GM18507 (cell line): ENCODE measurements around the gene METTL25B.

Experiments
- DNase-seq: peaks from one replicate; pipeline ENCODE4 v3.0.0; 2011; ENCODE audit warnings: low read depth; ENCODE audit not compliant: insufficient read length; ENCODE audit errors: extremely low spot score
- FAIRE-seq: peaks from 2 replicates; lab custom pipeline; 2011; peaks lifted over from hg19 to GRCh38; lab: Jason Lieb, UNC

The METTL25B gene

DNA sequence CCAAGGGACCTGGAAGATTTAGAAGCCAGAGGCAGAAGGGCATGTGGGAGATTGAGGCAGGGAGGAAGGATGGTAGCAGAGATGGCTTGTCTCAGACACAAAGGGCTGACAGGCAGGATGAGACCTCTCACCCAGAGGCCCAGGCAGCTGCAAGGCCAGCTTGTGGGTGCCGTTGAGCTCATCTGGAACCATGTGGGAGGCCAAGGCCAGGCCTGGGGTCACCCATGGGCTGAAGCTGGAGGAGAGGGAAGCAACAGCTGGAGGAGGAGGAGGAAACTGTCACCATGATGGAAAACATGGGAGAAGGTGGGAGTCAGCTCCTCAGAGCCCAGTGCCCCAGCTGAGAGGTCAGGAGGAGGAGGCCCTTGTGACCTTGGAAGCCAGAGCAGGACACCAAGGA, 29.3 kb upstream of the METTL25B start:
- DNase-seq (no peak), FAIRE-seq (no peak)

DNA sequence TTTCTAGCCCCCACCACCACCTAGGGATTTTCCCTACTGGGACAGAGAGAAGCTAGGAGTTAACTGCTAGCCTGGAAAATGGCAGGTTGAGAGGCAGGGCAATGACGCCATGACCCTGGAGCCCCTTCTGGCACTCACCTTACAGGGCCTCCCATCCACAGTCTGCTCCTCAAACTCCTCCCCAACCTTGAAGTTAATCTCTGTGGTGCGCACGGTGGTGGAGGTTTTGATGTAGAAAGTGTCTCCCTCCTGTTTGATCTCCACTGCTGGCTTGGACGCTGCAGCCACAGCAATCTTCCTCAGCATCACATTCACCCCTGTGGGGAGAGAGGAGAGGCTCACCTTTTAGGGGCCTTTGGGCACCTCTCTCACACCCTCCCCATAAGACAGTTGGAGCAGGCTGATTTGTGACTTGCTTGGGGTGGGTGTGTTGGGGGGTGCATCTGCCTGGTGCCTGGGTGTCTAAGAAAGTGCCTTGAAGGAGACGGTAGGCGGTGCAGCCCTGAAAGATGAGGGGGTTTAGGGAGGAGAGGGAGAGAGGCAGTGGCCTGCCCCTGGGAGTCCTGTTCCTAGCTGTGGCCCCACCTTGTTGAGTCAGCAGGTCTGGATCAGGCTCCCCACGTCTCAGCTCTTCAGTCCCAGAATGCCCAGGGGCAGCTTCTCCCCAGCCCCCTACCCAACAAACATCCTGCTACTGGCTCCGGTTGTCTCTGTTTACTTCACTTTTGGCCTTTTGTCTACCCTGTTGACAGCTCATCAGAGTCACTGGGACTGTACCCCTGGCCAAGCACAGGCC, 27.3 kb upstream of the METTL25B start:
- DNase-seq = no peak
- FAIRE-seq = no peak

DNA sequence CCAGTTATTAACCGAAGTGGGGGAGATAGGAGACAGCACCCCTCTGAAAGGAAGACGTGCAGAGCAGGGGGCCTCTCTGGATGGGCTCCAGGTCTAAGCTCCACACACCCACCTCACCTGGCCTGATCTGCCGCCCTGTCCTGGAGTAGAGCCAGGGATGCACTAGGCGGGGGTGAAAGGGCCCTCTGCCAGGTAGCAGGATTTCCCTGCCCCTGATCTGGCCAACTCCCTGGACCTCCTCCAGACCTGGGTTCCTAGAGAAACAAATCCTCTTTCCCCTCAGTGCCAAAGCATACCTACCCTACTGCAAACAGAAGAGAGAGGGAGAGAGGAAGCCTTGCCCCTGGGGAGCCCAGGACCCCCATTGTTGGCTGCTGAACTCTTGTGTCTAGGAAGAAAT, 24.9 kb upstream of the METTL25B start:
- FAIRE-seq = no peak
- DNase-seq = no peak

DNA sequence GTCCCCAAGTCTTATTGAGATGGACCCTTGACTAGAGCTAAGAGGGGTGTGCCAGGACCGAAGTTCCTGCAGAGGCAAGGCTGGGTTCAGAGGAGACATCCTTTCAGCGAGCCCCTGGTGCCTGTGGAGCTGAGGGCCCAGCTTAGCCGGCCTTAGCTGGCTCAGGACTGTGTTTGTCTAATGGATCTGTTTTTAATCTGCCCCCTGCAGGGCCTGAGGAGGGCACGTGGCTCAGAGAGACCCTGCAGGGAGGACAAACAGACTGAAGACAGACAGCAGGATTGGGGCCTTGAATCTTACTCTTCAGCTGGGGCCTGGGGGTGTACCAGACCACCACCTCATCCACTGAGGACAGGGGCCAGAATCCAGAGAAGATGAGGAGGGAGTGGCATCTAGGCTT, 24.5 kb upstream of the METTL25B start:
- FAIRE-seq (no peak), DNase-seq (no peak)

DNA sequence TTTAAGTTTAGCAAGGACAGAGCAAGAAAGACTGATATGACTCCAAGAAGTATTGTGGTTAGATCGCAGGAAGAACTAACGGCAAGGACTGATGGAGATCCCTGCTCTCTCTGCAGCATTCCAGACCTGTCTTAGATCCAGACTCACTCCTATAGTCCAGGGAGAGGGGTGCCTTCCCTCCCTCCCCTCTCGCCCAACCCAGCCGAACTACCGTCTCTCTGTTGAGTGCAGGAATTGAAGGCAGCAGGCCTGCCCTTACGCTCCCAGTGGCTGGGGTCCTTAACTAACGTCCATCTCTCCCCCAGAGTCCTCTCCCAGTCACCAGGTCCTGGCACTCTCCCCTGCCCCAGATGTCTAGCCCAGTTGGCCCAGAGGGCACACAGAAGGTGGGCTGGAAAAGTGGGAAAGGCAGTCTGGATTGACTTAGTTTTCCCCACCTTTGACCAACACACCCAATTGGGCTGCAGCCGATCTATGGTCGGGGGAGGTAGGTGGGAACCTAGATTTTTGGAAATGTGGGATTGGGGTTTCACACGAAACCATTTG, 24.0 kb upstream of the METTL25B start:
- DNase-seq (no peak), FAIRE-seq (no peak)

DNA sequence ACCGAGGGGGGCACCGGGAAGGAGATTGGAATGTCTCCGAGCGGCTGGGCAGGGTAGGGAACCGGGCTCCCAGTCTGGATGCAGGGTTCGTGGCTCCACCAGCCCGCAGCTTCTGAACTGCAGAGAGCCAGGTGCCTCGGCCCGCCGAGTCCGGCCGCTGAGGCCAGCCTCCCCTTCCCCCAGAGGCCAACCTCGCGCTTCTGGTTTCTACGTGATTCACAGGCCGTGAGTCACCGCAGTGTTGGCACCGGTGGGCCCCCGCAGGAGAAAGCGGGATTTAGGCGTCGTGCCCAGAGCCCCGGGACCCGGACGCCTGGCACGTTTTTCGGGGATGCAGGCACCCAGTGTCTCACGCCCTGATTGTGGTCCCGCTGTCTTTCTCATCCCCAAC, 23.3 kb upstream of the METTL25B start:
- no peak for DNase-seq
- FAIRE-seq = no peak

DNA sequence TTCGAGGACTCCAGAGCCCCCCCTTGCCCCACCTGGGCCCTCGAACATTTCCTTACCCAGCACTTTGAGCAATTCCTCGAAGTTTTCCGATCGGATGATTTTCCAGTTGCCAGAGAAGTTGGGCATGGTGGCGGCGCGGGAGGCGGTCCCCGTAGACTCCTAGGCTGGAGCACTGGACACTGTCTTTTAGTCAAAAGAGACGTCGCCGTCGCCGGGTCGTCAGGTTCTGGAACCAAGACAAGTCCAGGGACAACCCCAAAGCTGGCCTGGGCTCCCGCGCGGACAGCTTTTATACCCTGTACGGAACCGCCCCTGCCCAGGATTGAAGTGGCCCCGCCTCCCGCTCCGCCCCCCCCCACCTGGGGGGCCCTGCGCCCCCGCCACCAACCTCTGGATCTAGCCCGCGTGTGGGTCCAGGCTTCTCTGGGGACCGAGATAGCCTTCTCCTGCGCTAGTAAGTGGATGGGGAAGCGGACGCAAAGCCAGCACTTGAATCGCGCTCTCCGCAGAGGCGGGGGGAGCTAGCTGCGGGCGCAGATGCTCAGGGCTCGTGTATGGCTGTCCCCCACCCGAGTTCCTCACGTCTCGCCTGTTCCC, 22.9 kb upstream of the METTL25B start, which contains the start of gene CRABP2:
CRABP2 (minus strand) TSS at position 263 of the 597 bp plus-strand sequence; CDS start at position 126, 137 bp downstream.
- no peak for FAIRE-seq
- DNase-seq = no peak

DNA sequence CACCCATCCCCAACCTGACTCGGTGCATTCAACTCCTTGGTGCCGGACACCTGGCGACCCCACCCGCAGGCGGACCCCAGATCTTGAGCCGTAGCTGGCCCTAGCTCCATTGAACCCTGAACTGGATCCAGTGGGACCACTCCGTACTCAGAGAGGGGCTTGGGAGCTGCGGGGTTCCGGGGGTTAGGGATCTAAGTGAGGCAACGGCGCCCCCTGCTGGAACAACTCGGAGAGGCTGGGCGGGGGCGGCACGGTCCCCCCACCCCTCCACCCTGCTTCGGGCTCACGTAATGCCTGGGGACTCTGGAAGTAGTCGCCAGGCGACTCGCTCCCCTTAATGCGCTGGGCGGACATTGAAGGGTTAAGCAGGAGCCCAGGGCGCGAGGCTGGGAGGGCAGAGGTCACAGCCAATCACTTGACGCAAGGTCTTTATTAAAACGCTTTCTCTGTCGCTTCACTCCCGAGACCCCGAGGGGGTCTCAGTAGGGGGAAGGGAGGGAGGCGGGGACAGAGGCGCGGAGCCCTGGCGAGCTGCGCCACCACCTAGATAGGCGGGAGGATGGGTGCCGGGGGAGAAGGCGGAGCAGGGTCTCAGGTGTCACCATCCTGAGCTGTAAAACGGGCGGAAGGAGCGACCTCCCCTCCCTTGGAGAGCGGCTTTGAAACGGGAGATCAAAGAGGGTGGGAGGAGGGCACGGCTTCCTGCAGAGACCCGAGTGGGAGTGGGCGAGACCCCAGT, 22.2 kb upstream of the METTL25B start:
- no peak for FAIRE-seq

DNA sequence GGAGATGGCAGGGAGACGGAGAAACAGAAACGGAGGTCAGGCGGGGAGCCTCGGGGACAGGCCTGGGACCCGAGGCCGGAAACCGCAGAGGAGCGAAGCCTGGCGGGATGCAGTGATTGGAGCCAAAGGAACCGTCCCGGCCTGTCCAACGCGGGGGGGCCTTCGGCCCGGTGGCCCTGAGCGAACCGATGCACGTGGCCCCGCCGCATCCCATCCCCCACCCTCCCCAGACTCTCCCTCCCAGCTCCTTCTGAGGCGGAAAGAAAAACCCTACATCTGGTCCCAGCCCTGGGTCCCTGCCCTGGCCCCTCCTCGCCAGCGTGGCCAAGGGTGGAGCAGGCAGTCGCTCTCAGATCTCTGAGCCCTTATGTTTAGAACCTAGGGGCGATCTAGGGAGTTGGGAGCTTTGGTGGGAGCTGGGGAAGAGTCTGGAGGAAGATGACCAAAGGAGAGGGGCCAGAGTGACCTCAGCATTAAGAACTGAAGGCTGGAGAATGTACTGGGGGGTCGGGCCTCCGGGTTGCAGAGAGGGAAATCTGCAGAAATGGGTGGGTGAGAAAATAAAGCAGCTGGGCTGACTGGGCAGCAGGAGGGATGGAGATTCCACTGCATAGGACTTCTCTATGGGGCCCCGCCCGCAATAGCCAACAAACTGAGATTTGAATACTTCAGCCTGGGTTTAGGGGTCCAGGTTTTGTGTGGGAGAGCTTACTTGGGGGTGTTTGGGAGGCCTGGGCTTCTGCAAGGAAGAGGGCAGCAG, 21.4 kb upstream of the METTL25B start:
- DNase-seq (no peak), FAIRE-seq (no peak)

More for the DNA sequence above, 22.2 kb upstream of the METTL25B start:
- DNase-seq = no peak

DNA sequence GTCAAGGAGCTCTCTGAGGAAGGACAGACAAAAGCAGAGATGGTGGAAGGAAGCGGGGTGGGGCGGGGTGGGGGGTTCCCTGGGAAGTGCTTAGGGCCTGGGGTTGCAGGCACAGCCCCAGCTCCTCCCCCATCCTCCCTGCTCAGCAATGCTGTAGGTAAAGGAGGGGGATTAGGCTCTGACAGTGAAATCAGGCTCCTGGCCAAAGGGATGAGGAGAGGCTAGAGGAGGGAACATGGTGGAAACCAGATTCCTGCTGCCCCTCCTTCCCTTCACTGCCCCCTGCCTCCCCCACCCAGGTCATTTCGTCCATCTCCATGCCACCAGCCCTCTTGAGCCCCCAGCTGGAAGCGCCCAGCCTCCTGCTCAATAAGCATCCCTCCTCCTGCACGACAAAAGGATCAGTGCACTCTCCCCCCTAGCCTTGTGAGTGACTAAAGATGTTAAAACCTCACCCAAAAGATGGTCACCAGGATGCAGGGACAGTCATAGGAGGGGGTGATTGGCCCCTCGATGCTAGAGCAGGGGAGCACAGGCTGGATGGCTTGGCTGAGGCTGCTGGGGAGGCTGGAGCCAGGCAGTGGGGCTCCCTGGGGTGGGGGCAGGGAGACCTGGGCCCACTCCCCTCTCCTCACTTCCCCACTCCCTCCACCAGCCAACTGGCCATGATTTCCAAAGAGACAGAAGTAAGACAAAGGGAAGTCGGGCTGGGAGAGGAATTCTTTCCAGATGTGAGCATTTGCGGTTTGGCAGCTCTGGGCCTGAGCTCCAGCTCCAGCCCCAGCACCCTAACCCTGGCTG, 20.7 kb upstream of the METTL25B start:
- no peak for DNase-seq
- no peak for FAIRE-seq

DNA sequence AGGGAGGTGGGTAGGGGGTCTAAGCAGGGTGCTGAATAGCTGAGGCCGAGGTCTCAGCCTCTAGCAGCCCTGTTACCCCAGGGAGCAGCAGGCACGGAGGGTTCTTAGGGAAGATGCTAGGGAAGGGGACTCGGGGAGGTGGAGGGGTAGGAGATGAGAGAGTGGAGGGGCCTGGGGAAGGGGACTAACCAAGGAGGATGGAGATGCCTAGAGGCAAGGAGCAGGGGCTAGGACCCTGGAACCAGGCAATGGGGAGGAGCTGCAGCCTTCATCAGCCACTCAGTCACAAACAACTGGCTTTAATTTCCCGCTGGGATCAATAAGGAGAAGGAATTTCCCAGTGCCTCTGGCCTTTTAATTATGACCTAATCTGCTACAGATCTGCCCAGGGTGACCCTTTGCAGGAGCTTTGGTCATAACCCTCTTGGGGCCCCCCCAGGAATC, 20.0 kb upstream of the METTL25B start:
- FAIRE-seq (no peak), DNase-seq (no peak)

DNA sequence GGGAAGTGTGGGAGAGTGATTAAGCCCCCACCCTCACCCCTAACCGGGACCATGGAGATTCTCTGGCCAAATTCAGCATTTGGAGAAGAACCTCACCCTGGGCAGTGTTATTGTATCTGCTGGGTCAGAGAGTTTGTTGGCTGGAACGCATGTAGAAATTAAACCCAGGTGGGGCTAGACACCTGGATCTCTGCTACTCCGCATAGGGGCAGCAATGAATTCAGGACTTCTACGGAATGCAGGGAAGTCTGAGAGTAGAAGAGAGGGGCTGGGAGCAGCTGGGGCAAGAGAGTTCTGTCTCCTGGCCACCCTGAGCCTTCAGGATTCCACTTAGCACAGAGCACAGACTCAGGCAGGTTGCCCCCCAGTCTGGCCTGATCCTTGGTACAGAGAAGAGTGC, 19.2 kb upstream of the METTL25B start:
- DNase-seq (no peak), FAIRE-seq (no peak)

DNA sequence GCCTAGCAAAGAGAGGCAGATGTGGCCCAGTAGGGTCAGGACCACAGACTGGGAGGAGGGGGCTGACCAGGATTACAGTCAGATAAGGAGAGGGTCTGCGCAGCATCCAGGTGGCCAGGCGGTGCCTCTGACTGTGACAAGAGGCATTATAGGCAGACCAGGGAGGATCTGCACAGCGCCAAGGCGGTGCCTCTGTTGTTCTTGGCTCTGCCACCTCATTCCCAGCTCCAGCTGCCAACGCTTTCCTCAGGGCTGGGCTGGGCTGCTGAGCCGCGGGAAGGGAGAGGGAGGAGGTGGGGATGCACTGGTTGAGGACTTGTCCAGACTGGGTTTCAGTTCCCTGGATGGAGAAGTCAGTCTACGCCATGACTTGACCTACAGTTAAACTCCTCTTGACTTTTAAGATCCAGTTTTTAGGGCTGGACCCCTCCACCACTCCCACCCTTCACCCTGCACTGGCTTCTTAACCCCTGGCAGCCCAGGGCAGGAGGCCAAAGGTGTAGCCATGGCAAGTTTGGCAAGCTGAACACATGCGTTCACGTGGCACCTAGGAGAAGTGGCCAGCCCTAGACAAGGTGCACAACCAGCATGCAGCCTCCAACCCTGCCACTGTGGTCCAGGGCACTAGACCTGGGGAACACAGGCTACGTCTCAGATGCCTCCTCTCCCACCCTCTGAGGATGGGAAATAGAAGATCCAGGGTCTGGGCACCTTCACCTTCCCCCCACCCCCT, 18.3 kb upstream of the METTL25B start:
- DNase-seq = no peak

DNA sequence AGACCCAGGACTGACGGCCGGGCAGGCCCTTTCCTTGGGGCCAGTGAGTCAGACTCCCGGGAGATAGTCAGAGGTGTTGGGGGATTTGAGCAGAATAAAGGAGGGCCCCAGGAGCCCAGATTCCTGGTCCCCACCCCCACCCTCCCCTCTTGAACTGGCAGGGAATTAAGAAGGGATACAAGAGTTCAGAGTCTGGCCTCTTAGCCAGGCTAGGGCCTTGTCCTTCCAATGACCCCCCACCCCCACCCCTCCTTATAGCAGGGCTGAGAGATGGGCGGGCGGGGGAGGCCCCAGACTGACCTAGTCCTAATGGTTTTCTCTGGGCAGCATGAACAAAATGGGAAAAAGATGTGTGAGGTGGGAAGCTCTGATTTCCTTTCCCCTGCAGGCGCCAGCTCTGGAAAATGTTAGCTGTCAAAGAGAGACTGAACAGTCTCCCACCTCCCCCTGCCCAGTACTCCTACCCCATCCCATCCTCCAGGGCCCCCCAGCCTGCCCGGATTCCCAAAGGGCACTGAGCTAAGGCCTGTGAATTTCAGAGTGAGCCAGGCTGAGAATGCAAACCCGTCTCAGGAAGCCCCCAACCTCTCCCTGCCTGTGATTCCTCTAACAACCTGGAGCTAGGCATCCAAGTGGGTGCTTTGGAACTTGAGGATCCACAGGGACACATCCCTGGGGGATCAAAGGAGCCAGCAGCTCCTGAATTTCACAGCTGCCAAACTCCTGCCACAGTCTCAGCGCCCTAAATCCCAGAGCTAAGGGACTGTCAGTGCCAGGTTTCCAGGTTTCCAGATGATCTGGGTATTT, 17.1 kb upstream of the METTL25B start:
- FAIRE-seq = no peak
- DNase-seq = no peak

More for the DNA sequence above, 18.3 kb upstream of the METTL25B start:
- FAIRE-seq = no peak

DNA sequence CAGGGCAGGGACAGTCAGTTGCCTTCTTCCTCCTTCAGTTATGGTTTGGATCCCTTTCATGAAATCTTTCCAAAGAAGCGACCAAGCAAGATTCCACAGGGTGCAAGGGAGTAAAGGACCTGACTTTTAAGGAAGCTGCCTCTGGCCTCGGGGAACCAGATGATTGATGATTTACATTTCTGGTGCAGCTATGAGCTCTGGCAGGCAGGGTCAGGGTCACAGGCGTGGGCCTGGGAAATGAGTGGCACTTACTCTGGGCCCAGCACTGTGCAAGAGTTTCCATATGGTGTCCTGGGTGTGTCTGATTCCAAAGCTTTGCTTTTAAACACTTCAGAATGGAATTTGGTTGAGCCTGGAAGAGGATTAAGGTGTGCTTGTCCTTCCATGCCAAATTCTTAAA, 15.6 kb upstream of the METTL25B start:
- DNase-seq (no peak), FAIRE-seq (no peak)

DNA sequence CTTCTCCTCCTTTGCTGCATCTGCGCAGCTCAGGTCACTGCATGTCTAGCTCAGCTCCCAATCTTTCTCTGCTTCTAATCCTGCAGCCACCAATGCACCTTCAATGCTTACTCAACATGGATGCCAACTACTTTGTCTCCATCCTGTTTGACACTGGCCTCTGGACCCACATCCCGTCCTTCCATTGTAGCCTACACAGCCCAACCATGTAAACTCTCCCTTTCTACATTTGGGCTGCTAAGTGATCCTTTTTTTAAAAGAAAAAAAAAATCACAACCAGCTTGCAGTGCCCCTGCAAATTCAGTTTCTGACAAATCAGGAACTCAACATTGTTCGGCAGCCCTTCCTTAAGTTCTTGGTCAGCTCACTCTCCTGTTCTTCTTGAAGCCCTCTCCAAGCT, 13.4 kb upstream of the METTL25B start:
- FAIRE-seq (no peak), DNase-seq (no peak)

DNA sequence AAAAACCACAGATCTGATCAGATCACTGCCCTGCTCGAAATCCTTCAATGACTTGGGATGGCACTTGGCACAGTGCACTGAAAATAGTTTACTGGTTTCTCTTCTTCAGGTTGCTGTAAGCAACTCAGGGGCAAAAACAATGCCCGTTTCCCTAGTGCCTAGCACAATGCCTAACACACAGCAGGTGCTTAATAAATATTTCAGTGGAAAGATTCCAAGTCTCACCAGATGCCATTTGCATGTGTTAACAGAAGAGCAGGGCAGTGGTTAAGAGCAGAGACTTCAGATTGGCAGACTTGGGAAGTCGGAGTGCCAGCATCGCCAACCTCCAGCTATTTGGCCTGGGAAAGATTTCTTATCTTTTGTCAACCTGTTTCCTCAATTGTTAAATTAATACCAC, 10.9 kb upstream of the METTL25B start:
- no peak for DNase-seq
- no peak for FAIRE-seq
